ENCODE data around the gene PER3.

Gene PER3

DNA sequence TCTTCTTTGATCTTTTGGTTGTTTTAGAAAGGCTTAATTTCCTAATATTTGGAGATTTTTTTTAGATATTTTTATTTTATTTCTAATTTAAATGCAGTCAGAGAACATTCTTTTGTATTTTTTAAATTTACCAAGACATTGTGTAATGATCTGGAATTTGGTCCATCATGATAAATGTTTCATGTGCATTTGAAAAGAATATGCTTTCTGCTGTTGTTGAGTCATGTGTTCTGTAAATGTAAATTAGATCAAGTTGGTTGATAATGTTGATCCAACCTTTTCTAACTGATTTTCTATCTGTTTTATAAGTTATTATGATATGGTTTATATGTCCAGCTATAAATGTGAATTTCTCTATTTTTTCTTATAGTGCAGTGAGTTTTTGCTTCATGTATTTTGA lies 48.9 kb downstream of the PER3 start:
- DNase-seq (ENCODE audit: low spot score), result no peak

DNA sequence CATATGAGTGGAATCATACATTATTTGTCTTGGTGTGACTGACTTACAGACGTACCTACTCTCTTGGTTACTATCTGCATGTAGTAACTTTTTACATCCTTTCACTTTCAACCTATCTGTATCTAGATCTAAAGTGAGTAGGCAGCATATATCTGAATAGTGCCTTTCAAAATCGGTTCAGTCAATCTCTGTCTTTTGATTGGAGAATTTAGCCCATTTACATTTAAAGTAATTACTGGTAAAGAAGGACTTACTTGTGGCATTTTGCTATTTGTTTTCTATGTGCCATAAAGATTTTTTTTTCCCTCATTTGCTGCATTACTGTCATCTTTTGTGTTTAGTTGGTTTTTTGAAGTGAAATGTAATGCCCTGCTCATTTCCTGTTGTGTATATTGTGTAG lies 54.6 kb downstream of the PER3 start:
- no peak for DNase-seq (ENCODE audit: low spot score)

DNA sequence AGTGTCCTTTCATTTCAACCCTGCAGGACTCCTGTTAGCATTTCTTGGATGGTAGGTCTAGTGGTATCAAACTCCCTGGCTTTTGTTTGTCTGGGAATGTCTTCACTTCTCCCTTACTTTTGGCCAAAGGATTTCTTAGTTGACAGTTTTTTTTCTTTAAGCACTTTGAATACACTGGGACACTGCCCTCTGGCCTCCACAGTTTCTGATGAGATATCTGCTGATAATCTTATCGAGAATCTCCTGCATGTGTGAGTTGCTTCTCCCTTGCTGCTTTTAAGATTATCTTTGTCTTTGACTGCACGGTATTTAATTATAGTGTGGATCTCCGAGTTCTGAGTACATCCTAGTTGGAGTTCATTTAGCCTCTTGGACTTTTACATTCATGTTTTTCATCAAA lies 55.4 kb downstream of the PER3 start:
- no peak for DNase-seq (ENCODE audit: low spot score)

DNA sequence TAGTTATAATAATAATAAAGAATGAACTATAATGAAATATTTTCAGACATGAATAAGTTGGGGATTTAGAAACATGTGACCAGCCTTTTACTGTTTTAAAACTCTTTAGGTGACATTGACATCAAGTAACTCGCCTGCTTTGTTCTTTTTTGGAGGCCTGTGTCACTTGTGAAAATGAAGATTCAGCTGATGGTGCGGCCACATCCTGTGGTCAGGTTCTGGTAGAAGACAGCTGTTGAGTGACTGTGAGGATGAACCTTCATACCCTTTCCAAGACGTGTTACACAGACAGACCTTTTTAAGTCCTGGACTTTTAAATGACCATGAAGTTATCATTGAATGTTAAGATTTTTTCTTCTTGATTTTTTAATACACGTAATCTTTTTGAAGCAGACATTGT lies 58.4 kb downstream of the PER3 start:
- no peak for DNase-seq (ENCODE audit: low spot score)

DNA sequence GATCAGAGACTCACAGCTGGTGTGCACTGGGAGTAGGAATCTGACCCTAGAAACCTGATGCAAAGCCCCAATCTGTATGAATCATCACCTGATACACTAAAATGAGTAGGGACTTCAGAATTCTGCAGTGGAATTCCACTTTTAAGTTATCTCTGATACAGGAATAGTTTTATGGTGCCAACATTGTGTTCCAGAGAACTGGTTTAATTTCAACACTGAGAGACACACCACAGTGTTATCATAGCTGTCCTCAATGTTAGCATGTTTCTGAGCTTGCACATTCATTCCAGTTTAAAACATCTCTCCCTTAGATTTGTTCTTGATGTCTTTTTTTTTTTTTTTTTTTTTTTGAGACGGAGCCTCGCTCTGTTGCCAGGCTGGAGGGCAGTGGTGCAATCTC lies 61.7 kb downstream of the PER3 start:
- DNase-seq (ENCODE audit: low spot score), result no peak

DNA sequence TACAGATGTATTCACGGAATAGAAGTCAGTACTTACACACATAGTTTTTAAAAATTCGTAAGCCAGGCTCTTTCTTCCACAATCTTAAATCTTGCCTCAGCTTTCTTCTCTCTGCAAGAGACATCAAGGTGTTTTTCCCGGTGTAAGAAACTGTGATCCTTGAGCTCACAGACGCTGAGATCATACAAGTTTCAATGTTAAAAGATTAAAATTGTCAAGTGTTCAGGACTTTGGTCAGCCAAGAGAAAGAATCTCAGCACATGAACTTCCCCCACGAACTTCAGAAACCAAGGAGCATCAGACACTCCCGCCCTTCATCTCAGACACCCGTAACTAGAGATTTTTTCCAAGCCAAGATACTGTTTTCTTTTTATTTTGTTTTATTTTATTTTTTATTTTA lies 62.6 kb downstream of the PER3 start:
- DNase-seq (ENCODE audit: low spot score), result no peak

DNA sequence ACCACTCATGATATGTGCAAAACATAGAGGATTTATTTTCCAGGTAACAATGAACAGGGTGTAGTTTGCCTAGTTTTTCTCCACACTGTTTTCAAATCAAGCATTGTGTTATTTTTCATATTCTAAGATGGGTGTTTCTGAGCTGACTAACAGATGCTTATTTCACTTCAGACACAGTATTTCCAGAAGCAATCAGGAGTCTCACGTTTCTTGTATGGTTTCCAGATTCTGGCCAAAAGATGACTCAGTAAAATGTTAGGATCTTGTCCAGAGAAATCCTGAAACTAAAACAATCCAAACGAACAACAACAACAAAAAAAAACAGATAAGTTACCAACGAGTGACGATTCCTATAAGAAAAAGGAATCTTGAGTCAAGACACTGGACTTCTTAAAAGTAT lies 63.5 kb downstream of the PER3 start:
- no peak for DNase-seq (ENCODE audit: low spot score)

DNA sequence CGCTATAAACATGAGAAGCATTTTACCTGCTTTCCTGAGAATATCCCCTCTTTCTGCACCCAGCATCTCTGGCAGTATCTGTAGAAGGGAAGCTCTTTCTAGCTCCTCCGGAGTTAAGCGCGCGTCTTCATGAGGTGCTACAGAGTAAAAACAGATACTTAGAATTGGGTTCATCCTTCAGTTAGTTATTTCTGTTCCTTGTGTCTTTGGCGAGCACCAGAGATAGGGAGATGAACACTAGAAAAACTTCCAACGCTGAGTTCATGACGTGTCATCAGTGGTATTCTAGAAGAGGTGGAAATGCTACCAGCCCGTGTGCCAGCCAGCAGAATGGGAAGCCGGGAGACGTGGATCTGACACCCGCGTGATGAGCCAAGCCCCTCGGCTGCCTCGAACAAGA lies 66.7 kb downstream of the PER3 start:
- no peak for DNase-seq (ENCODE audit: low spot score)

DNA sequence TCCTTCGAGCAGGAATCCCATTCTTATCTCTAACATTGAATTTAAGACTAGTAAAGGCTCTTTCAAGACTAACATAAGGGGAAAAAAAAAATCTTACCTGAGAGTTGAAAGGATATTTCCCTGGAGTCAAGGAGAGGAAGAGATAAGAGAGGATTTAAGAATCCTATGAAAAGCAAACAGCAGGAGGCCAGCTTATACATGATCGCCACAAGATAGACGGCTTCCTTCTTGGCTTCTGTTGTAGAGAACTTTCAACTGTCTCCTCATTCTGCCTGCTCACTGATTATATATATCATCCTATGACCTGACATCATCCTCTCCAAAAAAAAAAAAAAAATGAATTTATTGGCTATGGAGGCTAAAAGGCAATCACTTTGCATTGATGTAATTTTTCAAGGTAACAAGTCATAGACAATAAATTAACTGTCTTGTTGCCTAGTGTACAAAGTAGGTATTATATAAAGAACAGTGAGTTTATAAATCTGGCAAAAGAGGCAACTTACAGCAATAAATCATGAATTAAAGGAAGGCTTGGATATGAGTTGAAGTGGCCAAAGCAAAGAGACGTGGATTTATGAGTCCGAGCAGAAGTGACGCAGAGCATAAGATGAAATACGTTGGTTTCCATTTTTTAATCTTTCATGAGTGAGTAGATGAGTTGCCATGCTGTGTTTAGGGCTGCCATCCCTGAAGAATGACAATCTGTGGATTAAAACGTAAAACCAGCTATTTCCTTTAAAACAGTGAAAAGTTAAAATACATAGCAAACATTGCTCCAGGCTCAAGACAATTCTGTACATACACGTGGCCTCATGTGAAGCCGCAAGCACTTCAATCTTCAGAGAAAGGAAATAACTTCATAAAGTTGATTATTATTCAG lies 69.0 kb downstream of the PER3 start, which contains the start of gene UTS2:
UTS2 (minus strand) TSS at position 262 of the 880 bp plus-strand sequence; CDS start at position 200, 62 bp downstream.
- DNase-seq (ENCODE audit: low spot score), result no peak

DNA sequence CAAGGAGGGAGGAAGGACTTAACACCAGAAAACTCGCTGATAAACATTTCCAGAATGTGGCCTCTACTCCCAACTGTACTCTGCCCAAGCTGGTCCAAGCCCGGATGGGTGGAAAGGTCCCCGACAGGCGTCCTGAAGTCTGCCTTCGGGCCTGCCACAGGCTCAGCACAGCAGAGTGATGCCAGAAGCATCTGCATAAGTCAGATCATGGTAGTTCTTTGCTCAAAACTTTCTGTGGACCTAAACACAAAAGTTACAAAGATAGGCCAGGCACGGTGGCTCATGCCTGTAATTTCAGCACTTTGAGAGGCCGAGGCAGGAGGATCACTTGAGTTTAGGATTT lies 69.6 kb downstream of the PER3 start:
- DNase-seq (ENCODE audit: low spot score), result no peak

DNA sequence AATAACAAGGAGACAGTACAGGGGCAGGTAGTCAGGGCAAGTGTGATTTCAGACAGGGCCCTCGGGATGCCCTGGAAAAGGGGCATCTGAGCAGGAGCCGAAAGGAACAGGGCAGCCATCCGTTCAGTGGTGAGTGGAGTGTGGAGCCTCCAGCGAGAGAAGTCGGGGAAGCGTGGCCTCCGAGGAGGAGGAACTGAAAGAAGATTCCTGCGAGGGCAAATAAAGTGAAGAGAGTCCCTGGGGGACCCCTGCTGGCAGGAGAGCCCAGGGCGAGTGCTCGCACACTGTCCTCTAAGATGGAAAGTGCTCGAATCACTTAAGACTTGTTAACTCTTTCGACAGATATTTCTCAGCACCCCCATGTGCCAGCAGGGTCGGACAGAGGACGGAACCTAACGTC lies 72.3 kb downstream of the PER3 start:
- DNase-seq (ENCODE audit: low spot score), result peak; percentile 21

DNA sequence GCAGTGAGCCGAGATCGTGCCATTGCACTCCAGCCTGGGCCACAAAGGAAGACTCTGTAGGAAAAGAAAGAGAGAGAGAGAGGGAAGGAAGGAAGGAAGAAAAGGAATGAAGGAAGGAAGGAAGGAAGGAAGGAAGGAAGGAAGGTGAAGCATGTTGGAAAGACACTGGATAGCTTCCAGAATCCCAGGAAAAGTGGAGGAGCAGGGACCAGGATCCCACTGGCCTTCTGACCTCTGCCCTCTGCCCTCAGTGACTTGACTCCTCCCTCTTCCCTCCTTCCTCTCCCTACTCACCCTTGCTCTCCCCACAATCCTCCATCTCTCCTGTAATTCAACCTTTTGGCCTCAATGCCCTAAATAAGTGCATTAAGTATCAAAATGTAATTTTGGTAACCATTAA lies 72.9 kb downstream of the PER3 start:
- DNase-seq (ENCODE audit: low spot score), result no peak

DNA sequence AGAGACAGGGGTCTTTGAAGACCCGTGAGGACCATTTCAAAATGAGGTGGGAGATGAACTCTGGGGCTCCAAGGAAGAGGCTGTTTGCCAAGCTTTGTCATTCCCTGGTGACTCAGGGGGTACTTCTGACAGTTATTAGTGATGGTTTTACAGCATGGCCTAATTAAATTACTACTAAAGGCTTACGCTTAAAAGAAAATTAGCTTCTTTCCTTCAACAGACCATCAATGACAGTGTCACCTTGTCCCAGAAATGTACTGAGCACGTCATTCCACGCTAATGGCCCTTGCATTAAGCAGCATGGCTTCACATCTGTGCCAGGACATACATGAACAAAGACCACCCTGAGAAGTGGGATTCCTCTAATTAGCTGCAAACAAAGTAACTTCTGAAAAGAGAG lies 73.9 kb downstream of the PER3 start:
- DNase-seq (ENCODE audit: low spot score), result no peak

DNA sequence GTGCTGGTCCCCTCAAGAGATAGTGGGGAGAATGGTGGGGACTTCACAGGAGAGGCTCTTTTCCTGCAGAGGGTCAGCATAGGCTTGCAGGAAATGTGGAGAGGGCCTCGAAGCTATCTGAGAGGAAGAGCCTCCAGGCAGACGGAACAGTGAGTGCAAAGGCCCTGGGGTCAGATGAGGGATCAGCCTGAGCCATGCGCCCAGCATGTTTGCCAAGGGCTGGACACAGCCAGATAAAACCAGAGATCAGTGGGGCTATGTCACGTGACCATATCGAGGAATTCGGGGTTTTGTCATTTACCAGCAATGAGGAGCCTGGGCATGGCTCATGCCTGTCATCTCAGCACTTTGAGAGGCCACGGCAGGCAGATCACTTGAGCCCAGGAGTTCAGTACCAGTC lies 75.3 kb downstream of the PER3 start:
- no peak for DNase-seq (ENCODE audit: low spot score)

DNA sequence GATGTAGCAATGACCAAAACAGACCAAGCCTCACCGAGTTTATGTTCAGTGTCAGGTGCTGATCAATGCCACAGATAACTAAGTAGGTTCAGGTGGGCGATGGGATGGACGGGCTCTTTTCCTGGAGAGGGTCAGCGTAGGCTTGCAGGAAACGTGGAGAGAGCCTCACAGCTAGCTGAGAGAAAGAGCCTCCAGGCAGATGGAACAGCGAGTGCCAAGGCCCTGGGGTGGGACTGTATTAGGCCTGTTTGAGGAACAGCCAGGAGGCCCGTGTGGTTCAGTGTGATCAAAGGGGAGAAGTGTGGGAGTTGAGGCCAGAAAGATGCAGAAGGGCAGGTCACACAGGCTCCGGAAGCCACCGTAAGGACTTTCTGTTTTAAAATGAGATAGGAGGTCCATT lies 76.0 kb downstream of the PER3 start:
- DNase-seq (ENCODE audit: low spot score), result no peak

DNA sequence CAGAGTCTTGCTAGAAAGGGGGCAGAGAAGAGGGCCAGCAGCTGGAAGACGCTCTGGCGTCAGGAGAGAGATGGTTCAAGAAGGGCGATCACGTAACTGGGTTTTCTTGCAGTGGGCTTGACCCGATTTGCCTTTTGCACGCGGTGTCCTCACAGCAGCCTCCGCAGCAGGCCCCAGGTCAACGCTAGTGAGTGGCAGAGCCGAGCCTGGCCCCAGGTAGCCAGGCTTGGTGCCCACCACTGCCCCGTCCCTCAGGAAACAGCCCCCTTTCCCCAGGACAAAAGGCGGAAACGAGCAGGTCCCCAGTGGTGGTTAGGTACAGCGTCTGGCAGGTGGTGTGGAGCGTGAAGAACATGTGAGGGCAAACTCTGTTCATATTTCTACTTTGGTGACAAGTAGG lies 77.4 kb downstream of the PER3 start:
- no peak for DNase-seq (ENCODE audit: low spot score)

DNA sequence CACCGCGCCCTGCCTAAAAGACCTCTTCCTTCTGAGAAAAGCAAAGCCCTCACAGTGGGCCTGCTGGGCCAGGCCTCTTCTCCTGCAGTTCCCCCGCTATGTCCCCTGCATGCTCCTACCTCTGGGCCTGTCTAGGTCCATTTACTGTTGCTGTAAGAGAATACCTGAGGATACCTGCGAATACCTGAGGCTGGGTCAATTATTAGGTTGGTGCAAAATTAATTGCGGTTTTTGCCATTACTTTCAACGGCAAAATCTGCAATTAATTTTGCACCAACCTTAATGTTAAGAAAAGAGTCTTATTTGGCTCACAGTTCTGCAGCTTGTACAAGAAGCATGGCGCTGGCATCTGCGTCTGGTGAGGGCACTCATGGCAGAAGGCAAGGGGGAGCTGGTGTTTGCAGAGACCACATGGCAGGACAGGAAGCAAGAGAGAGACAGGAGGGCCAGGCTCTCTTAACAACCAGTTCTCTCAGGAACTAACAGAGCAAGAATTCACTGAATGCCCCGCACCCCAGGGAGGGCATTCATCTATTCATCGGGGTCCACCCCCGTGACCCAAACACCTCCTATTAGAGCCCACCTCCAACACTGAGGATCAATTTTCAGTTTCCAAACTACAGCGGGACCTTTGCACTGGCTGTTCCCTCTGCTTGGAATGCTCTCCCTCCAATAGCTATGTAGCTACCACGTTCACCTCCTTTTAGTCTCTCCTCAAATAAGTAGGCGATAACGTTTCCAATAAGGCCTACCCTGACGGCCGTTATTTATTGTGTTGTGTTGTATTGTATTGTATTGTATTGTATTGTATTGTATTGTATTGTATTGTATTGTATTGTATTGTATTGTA lies 78.3 kb downstream of the PER3 start:
- no peak for DNase-seq (ENCODE audit: low spot score)

DNA sequence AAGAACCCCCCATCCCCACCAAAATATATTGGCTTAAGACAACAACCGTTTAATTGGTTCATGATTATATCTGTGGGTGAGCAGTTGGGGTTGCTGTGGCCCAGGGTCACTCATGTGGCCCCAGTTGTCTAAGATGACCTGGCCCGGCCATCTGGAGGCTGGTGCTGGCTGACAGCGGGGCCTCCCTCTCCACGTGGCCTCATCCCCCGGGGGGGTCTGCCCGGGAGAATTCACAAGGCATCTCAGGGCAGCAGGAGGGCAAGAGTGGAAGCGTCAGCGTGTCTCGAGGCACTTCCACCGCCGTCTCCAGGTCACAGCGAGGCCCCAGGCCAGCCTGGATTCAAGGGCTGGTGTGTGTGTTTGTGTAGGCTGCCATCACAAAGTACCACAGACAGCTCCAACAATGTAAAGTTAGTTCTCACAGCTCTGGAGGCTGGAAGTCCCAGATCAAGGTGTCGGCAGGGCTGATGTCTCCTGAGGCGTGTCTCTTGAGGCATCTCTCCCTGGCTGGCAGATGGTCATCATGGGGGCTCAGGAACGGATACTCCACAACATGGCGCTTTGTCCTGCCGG lies 79.8 kb downstream of the PER3 start:
- DNase-seq (ENCODE audit: low spot score), result no peak

DNA sequence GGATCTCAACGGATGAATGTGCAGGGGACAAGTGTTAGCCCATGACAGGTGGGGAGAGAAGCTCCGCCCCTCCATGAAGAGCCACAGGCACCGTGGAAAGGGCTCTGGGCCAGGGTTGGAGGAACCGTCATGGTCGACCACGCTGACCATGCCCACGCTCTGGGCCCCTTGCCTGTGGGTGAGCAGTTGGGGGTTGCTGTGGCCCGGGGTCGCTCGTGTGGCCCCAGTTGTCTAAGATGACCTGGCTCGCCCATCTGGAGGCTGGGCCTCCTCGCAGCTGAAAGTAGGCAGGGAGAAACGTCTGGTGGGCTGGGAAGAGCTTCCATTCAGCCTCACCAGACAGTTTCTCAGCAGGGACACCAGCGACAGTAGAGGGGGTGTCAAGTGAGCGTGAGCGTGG lies 81.9 kb downstream of the PER3 start:
- no peak for DNase-seq (ENCODE audit: low spot score)

DNA sequence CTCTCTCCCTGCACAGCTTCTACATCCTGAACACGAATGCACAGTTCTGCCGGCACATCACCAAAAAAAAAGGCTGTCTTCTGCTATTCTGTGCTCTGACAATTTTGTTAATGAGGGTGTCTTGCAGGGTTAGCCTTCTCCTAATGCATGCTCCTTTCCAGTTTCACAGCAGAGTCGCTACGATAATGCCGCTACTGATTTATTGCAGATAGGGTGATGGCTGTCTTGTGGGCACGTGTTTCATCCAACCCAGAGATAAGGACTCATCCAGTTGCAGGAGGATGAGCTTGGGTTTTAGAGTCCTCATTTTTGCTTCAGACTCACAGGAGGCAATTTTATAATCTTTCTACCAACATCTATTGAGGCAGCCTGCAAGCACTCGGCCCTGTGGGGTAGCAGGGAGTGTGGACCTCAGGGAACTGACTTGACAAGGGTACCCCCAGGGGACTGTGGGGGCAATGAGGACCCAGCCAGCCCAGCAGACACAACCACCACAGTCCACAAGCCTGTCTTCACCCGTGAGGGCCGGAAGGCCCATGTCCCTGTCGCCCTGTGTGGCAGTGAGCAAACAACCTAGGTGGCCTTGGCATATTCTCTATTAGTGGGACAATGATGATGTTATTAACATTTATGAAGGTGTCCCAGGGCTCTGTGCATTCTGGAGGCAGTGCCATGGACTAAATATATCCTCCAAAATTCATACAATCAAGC lies 84.1 kb downstream of the PER3 start:
- peak; percentile 54 for DNase-seq (ENCODE audit: low spot score)

DNA sequence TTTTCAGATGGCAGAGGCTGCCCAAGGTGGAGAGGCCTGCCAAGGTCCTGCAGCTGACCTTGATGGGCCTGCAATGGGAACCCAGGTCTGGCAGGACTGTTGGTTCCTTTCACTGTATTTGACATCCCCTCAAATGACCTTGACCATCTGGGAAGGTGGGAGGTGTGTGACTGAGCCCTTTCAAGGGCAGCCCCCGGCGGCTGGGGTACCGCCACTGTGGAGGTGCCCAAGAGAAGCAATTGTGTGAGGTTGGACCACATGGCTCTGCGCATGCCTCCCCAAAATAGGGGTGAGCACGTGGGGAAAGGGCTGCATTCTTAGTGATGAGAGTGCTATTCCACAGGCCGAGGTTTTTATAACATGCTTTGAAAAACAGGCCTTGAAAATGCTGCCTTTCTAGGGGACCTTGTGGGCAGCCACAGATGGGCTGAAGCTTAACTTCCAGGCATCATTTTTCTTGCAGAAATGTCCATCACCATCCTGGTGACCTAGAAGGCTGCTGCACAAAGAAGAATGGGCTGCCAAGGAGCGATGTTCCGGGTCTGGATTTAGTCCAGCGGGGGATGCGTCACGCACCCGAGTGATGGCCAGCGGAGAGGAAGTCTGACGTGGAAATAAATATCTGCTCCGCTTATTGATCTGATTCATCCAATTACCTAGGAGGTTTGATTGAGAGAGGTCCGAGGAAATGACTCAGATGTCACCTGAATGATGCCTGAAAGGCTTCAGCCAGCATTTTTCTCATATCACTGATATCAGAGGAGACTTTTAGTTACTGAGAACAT lies 85.2 kb downstream of the PER3 start:
- no peak for DNase-seq (ENCODE audit: low spot score)
